Measurements from ENCODE around the gene CCDC88C.

The CCDC88C gene

GRCh38 chr14:91396959-91397815, 20.4 kb downstream of the CCDC88C start:
- peak; percentile 88 for DNase-seq

DNA sequence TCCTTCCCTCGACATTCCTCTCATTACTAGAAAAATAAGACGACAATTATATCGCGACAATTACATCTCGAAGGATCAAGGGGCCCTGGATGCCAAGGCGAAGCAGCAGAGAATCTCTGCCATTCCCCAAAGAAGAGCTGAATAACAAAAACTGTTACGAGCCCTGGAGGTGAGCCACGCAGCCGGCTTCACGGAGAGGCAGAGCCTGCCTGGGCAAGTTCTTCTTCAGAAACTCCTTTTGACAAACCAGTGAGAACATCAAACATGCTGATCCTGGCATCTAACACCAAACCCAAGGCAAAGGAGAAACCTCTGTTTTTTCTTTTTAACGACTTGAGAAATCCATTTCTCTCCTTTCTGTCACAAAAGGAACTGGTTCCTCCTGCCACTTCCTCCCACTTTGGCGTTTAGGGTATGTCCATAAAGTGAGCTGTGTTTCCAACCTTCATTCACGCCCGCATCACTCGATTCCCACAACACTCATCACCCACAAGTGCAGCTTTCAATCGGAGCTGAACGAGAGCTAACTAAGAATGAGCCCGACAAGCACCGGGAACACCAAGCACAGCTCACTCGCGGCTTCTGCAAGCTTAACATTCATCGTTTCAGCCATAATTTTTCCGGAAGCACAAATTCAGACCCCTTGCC, 21.5 kb downstream of the CCDC88C start:
- DNase-seq: no peak

DNA sequence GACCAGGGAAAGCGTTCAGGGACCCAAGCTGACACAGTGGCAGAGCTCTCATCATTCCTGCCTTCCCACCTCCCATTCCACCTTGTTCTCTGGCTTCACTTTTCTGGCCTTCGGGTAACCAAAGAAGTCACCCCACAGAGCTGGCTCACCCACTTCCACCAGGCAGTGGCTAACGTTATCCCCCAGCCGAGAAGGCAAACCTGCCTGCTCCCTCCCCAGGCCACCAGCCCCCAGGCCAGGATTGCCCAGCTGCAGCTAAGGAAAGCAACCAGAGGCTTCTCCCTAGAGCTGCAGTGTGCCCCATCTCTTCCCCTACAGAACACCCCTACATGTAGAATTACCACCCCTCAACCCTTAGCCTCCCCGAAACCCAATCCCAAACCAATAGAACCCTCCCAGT, 22.2 kb downstream of the CCDC88C start:
- DNase-seq: no peak

DNA sequence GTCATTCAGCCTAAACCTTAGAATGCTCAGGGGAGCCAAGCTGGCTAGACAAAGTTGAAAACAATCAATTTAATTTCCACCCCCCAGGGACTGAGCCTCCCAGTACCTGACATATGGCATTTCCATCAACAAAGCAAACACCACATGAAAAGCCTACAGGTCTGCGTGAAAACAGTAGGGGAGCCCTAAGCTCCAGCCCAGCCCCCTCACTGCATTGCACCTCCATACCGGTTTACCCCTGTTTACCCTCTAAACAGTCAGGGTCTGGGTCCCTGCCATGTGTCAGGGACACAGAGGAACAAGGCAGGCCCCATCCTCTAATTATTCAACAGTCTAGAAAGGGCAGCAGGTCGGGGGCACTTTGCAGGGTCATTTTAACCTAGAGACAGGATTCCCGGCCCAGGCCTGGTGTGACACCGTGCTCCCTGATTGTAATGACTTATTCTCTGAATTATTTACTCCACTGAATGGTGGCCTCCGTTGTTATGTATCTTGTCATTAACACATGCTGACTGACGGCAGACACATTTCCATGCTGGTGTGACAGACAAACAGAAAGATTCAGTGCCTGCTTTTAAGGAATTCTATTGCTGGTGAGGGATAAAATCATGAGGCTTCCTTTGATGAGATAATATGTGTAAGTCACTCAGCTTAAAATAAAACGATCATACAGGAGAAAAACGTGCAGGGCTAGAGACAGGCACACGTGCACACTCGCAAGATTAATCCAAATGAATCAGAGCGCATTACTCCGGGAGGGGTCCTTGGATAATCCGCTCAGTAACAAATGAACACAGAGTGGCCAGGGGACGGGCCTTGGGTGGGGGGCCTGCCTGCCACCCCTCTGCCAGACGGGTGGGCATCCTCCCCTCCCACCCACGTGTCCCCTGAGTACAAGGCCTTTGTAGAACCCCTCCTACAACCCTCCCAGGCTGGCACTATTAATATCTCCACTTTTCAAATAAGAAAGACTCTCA, 23.2 kb downstream of the CCDC88C start:
- DNase-seq: no peak

- no peak for DNase-seq
Measured at GRCh38 chr14:91392623-91393303, 24.9 kb downstream of the CCDC88C start.

GRCh38 chr14:91390165-91390778, 27.3 kb downstream of the CCDC88C start:
- DNase-seq: no peak

DNA sequence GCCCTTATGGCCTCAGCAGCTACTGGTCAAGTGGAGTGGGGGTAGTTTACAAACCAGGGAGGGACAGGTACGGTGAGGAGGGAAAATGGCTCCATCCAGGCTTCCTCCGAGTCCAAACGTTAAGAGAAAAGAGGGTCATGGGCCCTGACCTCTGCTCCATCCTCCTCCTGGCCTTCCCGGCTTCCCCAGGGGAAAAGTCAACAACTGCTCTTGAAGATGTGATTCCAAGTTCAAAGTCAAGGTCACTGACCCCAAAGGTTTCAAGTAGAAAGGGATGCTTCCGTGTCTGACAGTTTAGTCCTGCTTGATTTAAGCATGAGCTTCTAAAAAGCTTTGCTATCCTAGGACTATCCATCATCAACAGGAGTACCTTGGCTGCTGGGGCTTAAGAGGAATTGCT, 28.5 kb downstream of the CCDC88C start:
- no peak for DNase-seq

DNA sequence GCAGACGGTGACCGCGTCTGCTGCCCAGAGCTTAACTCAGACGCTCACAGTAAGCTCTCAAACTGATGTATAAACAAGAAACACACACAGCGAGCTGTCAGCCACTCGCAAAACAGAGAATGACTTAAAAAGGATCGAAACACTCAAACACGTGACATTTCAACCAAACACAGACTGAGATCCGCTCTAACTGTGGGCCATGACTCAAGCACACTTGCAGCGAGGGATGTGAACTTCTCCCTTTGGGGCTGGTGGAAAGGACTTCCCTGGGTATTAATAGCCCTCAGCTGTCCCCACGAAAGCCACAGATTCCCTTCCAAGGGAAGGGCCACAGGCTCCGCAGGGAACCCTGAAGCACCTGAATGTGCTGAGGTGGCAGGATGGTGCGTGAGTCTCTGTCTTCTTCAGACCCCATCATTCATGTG, 29.1 kb downstream of the CCDC88C start:
- no peak for DNase-seq

GRCh38 chr14:91387951-91388381, 29.7 kb downstream of the CCDC88C start:
- DNase-seq: no peak

GRCh38 chr14:91387169-91387835, 30.3 kb downstream of the CCDC88C start:
- DNase-seq: no peak

DNA sequence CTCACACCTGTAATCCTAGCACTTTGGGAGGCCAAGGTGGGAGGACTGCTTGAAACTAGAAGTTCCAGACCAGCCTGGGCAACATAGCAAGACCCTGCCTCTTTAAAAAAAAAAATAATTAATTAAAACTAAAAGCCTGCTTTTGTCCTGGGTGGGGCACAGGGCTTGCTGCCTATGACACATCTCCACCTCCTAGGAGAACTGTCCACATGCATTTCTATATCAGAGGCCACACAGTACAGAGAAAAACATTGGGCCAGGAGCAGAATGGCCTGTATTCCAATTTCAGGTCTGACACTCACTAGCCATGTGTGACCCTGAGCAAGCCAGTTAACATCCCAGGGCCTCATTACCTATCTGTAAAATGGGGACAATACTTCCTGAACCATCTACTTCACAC, 31.9 kb downstream of the CCDC88C start:
- DNase-seq: no peak

DNA sequence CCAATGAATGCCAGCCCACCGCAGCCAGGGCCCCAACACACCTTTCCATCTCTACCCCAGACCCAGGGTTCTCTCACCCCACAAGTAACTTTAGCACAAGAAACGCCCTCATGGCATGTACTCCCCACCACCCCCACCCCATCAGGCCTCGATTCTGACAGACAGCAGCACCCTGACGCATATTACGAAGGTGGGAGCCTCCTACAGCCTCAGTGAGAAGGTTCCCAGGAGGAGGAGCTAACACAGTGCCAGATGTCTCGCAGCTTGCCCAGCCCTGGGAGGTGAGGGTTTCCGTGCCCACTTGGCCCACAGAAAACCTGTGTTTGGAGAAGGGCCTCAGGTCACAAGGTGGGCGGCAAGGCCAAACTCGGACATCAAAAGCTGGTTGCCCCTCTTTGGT, 32.4 kb downstream of the CCDC88C start:
- DNase-seq: no peak

DNA sequence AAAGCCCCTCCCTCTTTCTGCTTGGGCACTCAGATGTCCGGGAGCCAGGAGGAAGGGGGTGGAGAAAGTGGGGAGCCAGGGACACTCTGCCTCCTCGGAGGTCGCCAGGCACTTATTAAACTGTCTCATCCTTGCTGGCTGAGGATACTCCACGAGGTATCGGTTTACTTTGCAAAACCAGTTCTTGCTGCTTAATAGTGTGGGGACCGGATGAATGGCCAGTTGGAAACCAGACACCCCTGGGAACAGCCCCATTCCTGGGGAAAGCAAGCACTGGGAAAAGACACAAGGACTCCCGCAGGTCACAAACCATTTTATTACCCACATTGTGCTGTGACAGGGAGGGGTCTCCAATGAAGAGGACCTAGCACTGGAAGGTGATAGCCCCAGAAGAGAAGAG, 34.2 kb downstream of the CCDC88C start:
- DNase-seq: no peak

DNA sequence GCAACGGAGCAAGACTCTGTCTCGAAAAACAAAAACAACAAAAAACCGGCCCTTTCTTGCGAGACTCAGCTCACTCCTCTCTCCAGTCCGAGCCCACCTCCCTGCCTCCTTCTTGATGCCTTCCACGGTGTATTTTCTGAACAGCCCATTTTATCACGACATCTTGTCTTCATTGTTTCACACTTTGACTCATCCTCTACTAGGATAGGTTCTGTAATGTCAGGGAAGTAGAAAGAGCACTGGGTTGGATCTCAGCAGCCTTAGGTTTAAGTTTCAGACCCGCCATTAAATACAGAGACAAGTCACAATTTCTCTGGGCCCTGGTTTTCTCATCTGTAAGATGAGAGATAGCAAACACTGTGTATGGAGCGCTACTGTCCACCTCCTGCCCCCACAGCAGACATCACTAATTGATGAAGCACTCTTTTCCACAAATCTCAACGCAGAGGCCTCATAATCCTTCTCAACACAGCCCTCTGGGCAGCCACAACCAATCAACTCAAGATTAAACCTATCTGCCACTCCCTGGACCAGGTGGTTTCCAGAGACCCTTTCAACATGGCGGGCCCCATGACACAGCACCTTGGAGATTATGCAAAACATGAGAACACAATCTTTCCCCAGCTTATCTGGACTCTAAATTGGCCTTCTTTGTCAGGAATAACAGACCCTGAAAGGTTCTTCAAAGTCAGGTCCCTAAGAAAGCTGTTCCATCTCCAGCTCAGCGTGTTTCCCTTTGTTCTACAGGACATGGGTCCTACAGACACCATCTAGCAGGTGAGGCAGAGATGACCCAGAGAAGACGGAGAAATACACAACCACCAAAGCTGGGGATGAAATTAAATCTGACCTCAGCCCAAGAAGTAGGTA, 35.6 kb downstream of the CCDC88C start:
- DNase-seq: no peak

GRCh38 chr14:91380610-91381371, 36.8 kb downstream of the CCDC88C start:
- DNase-seq: no peak

DNA sequence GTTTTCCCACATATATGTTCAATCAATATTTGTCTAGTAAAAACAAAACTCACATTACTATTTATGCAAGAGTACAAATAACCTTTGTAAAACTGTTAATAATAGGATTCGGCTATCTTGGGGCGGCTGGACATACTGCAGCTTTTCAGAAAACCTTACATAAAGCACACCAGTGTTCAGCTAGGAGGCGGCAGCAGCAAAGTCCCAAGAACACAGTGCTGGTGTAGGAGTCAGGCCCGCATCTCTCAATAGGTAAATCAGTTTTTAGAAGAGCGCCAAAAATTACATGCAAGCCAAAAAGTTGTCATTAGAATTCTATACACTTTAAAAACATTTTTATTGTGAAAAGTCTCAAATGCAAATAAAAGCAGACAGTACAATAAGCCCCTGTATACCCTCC, 37.5 kb downstream of the CCDC88C start:
- DNase-seq: no peak

DNA sequence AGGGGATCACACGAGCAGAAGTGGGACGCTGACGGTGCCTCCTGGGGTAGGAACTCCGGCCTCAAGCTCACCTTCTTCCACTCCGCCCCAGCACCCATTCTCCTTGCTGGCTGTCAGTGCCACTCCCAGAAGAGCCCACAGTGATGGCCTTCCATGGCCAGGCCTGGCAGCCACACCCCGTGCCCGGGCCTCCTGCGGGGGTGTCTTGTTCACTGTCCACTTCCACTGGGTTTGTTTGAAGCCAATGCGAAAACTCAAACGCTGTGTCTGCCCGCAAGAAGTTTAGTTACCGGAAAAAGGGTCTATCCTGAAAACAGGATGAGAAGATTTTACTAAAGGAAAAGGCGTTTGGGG, 38.1 kb downstream of the CCDC88C start:
- DNase-seq: no peak

DNA sequence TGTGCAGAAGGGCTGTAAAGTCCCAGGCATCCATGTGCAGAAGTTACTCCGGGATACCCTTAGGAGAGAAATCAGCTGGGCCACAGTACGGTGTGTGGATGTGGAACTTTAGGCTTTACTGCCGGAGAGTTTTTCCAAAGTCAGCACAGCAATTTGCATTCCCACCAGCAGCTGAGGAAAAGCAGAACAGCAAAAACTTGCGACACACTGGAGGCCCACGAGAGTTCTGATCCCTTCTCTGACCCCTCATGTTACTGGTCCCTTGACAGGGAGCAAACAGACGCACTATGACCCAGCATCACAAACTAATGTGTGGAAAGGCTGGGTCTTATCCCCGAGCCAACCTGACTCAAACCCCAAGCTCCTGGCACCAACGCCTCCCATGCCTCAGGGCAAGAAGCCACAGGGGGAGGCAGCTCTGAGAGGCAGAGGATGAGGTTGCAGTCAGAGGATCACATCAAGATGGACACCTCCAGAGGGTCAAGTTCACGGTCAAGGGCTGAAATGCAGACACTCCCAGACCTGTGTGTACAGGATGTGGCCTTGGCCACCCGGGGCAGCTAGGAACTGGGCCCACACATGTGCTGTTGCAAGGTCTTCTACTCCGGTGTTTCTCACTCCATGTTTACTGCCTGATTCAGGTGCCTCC, 38.6 kb downstream of the CCDC88C start:
- no peak for DNase-seq
